Fibroblast of mammary gland (primary cell): ENCODE data around the gene USH1C.

ENCODE experiments used
- DNase-seq: peaks from one replicate; pipeline ENCODE4 v3.0.0-alpha.2; 2010; ENCODE audit warnings: low read depth
- H3K4me3 ChIP-seq: 2 replicates; pipeline ENCODE4 v1.5.1; 2011; ENCODE audit warnings: low read depth, mild to moderate bottlenecking, low read length, moderate library complexity; ENCODE audit not compliant: control insufficient read depth
- CTCF ChIP-seq: conservative IDR thresholded peaks from 2 replicates; pipeline ENCODE4 v1.5.1; 2011; ENCODE audit warnings: low read depth, low read length, inconsistent platforms; ENCODE audit not compliant: control insufficient read depth, insufficient read depth

The USH1C gene

GRCh38 chr11:17516551-17517150, 27.6 kb downstream of the USH1C start:
- DNase-seq = no peak
- H3K4me3 ChIP-seq = no peak overlapping the region
- no peak for TF ChIP-seq CTCF

- TF ChIP-seq CTCF = no peak
- H3K4me3 ChIP-seq = no peak overlapping the region
- DNase-seq = no peak
Observed at GRCh38 chr11:17515443-17516176, 28.6 kb downstream of the USH1C start.

- H3K4me3 ChIP-seq = no peak overlapping the region
- DNase-seq = no peak
- TF ChIP-seq CTCF = no peak
Observed at GRCh38 chr11:17514476-17514875, 29.7 kb downstream of the USH1C start.

GRCh38 chr11:17513853-17514252, 30.4 kb downstream of the USH1C start:
- H3K4me3 ChIP-seq = no peak overlapping the region
- TF ChIP-seq CTCF = no peak
- peak; percentile 44 for DNase-seq

GRCh38 chr11:17512101-17512500, 32.1 kb downstream of the USH1C start:
- TF ChIP-seq CTCF = no peak

GRCh38 chr11:17511571-17511970, 32.6 kb downstream of the USH1C start:
- TF ChIP-seq CTCF = no peak
- DNase-seq = no peak
- H3K4me3 ChIP-seq = no peak overlapping the region

More at GRCh38 chr11:17512101-17512500, 32.1 kb downstream of the USH1C start:
- no peak overlapping the region for H3K4me3 ChIP-seq
- DNase-seq = no peak
